Left ventricle myocardium superior (tissue), 1 donor: ENCODE results near the gene BPIFB1. TPM values are rescaled to one million over a fixed set of nuclear protein-coding genes. Genes with fewer than 3 reads are reported as not detected.

Experiments
- ATAC-seq: fragments of 200-7000 bp; cut with Tn5 transposase; one replicate; pipeline ENCODE4 v1.9.1; 2020; ENCODE audit warnings: mild to moderate bottlenecking, moderate library complexity
- DNase-seq: peaks from one replicate; pipeline ENCODE4 v3.0.0-alpha.2; 2020
- intact Hi-C: fragments of 100-400 bp; cut with micrococcal nuclease; formaldehyde crosslinking; loops from one replicate; pipeline ENCODE4 v1.11.0; 2022
- total RNA-seq: library from RNA; stranded (reverse); fragmentation: NEBNext Ultra II Directional; extraction: Animal tissue kit (Norgen Biotek cat#: 25700); gene quantifications from one replicate; pipeline ENCODE4 v1.2.1, GENCODE V29; 2021
- donor health status: DM: no; HTN: yes; CAD: no; lungs with severe emphysema.

Gene BPIFB1
- total RNA-seq, 1 donor from 2014 or later, result not detected

- ATAC-seq (no peak), DNase-seq (no peak)
- intact Hi-C loops, result no loop called here
Observed at GRCh38 chr20:33316958-33317357, 33.9 kb downstream of the BPIFB1 start.

- intact Hi-C loops, result no loop called here
- no peak for ATAC-seq
Observed at GRCh38 chr20:33317424-33318095, 34.5 kb downstream of the BPIFB1 start.

GRCh38 chr20:33318096-33318429, 35.0 kb downstream of the BPIFB1 start:
- ATAC-seq (no peak), DNase-seq (no peak)
- intact Hi-C loops, result no loop called here

More at GRCh38 chr20:33317424-33318095, 34.5 kb downstream of the BPIFB1 start:
- DNase-seq, result no peak

GRCh38 chr20:33320006-33320405, 37.0 kb downstream of the BPIFB1 start:
- ATAC-seq (no peak), DNase-seq (no peak)
- intact Hi-C loops, result no loop called here

- ATAC-seq, result no peak
- no peak for DNase-seq
- intact Hi-C loops, result no loop called here
Observed at GRCh38 chr20:33322456-33322855, 39.4 kb downstream of the BPIFB1 start.

- intact Hi-C loops, result no loop called here
- no peak for ATAC-seq
Observed at GRCh38 chr20:33323236-33323635, 40.2 kb downstream of the BPIFB1 start.

GRCh38 chr20:33325350-33325749, 42.3 kb downstream of the BPIFB1 start:
- intact Hi-C loops, result no loop called here
- no peak for ATAC-seq
- no peak for DNase-seq

More at GRCh38 chr20:33323236-33323635, 40.2 kb downstream of the BPIFB1 start:
- DNase-seq, result no peak

GRCh38 chr20:33328157-33329137, 45.4 kb downstream of the BPIFB1 start:
- intact Hi-C loops, result no loop called here
- no peak for ATAC-seq

GRCh38 chr20:33332905-33333456, 50.0 kb downstream of the BPIFB1 start:
- intact Hi-C loops, result no loop called here
- DNase-seq, result no peak
- no peak for ATAC-seq

More at GRCh38 chr20:33328157-33329137, 45.4 kb downstream of the BPIFB1 start:
- no peak for DNase-seq

GRCh38 chr20:33333616-33334015, 50.6 kb downstream of the BPIFB1 start:
- intact Hi-C loops, result no loop called here
- no peak for ATAC-seq

GRCh38 chr20:33334111-33334510, 51.1 kb downstream of the BPIFB1 start:
- no peak for DNase-seq
- intact Hi-C loops, result no loop called here
- no peak for ATAC-seq

More at GRCh38 chr20:33333616-33334015, 50.6 kb downstream of the BPIFB1 start:
- no peak for DNase-seq

- DNase-seq (no peak), ATAC-seq (no peak)
- intact Hi-C loops, result no loop called here
Observed at GRCh38 chr20:33336375-33336774, 53.4 kb downstream of the BPIFB1 start.

- no peak for DNase-seq
- intact Hi-C loops, result no loop called here
- no peak for ATAC-seq
Observed at GRCh38 chr20:33337119-33337518, 54.1 kb downstream of the BPIFB1 start.

- intact Hi-C loops, result no loop called here
- ATAC-seq (no peak), DNase-seq (no peak)
Observed at GRCh38 chr20:33337531-33338165, 54.6 kb downstream of the BPIFB1 start.

GRCh38 chr20:33338467-33339258, 55.6 kb downstream of the BPIFB1 start:
- intact Hi-C loops, result no loop called here
- no peak for ATAC-seq
- DNase-seq, result no peak

- intact Hi-C loops, result no loop called here
Observed at GRCh38 chr20:33339515-33340058, 56.6 kb downstream of the BPIFB1 start.

GRCh38 chr20:33343521-33343920, 60.5 kb downstream of the BPIFB1 start:
- intact Hi-C loops, result no loop called here
- ATAC-seq, result no peak
- DNase-seq, result no peak

More at GRCh38 chr20:33339515-33340058, 56.6 kb downstream of the BPIFB1 start:
- DNase-seq (no peak), ATAC-seq (no peak)

- intact Hi-C loops, result no loop called here
- ATAC-seq (no peak), DNase-seq (no peak)
Observed at GRCh38 chr20:33345342-33345741, 62.3 kb downstream of the BPIFB1 start.
